GM18870 (cell line): ENCODE data around the gene MGAT5B.

ENCODE experiments used
- ATAC-seq: cut with Tn5 transposase; IDR thresholded peaks from one replicate; pipeline ENCODE4 v1.9.1; 2021; ENCODE audit warnings: moderate library complexity; ENCODE audit not compliant: unreplicated experiment

MGAT5B gene

GRCh38 chr17:76996741-76997694, 128.8 kb downstream of the MGAT5B start:
- no peak for ATAC-seq

- ATAC-seq: no peak
Observed at GRCh38 chr17:76997981-76998531, 129.9 kb downstream of the MGAT5B start.

GRCh38 chr17:76998839-76999238, 130.6 kb downstream of the MGAT5B start:
- no peak for ATAC-seq
